T-helper 1 cell (primary cell): Measurements from ENCODE around the gene EEF2.

Experiments
- DNase-seq, 5 donors: peaks; one replicate each; pipeline ENCODE4 v3.0.0-alpha.2; 2012 to 2020
- total RNA-seq, 4 donors: gene quantifications; one replicate each; lab custom pipeline; 2026; lab: John Stamatoyannopoulos, UW

The EEF2 gene
- total RNA-seq: 2,105 to 3,710 (median 2,661) reads per million in 4 donors

DNA sequence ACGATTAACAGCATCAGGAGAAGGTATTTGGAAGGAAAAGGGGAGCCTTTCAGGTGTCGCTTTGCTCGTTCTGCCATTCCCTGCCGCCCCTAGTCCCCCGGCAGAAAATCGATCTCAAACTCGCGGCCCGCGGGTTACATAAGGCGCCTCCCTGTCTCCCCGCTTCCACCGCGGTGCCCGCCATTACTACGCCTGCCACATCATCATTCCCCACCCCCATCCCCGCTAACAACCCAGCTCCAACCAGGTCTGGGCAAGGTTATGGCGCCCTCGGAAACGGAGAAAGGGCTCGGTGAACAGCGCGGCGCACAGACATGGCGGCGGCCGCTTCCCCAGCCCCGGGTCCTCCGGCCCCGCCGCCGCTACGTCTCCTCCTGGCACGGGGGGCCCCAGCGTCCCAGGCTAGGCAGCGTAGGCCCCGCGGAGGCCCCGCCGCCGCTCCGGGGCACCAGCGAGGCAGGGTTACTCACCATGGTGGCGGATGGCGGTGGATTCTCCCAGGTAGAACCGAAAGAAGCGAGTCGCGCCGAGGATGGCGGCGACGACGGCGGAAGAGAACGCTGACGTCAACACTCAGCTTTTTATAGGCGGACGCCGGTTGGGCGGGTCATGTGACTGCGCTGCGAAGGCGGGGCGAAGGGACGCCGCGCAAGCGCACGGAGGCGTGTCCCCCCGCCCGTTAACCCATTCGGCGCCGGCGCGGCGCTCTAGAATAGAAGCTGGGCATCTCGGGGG is at the start of gene EEF2:
Gene EEF2, minus strand, starts transcription at position 556 of the 735 bp plus-strand sequence. Its CDS starts 83 bp downstream, at position 473.
- peak; percentile 79 to 91 (median 88) for DNase-seq

DNA sequence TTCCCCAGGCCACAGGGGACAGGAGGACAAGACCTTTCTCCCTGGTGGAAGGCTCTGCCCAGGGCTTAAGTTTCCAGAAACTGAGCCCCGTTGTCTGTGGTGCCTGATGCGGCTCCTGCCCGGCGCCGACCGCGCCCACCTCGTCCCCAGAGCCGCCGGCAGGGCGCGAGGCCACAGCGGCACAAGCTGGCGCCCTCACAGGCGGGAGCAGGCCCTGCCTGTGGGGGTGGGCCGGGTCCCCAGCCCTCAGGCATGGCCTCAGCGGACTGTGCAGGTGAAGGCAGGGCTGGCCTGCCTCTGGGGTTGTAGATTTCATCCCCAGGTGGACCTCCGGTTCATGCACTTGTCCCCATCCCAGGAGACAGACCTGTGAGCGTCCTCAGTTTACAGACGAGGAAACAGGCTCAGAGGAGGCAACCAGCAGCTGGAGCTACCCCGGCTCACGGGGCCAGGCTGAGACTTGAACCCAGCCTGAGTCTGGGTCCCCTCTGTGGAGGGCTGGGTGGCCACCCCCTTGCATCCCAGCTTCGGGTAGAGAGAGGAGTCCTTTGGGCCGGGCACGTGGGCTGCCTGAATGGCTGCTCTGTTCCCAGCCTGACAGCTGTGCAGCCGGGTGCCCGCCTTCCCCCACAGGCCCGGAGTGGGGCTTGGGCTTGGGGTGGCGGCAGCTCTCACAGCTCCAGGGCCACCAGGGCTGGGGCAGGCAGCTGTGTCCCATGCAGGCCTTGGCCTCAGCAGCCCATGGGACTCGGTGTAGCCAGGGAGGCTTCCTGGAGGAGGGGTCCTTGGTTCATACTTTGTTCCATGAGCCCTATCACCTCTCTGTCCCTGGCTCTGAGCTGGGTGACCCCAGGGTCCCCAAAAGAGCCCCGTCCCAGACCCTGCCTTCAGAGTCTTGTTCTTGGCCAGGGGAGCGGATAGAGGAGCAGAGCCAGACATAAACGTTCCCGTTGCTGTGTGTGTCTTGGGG is 49.1 kb upstream of the EEF2 start:
- DNase-seq: no peak

DNA sequence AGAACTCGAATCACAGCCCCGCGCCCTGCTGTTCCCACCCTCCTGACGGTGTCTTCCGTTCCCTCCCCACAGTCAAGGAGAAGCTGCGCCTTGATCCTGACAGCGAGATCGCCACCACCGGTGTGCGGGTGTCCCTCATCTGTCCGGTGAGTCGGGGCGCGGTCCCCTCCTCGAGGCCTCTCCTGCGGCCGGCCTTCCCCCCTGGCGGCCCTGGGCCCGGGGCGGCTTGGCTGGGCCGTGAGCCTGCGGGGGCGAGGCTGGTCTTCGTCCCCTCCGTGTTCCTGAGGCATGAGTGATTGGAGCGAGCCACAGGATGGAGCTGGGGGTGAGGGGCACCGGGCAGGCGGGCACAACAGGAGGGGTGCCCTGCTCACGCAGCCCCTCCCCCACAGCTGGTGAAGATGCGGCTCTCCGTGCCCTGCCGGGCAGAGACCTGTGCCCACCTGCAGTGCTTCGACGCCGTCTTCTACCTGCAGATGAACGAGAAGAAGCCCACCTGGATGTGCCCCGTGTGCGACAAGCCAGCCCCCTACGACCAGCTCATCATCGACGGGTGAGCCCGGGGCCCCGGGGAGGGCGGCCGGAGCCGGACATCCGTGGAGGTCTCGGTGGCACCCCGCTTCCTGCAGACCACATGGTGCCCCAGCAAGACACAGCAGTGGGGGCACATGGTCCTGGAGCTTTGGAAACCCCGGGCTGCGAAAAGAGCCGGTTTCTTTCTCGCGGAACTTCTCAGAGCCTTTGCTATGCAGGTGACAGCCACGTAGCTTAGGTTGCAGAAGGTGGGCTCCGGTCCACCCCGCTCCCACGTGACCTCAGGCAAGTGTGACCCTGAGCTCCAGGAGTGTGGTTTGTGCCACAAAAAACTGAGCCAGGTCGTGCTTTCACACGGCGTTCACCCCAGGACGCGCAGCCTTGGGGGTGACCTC is 48.0 kb upstream of the EEF2 start:
- no peak for DNase-seq

DNA sequence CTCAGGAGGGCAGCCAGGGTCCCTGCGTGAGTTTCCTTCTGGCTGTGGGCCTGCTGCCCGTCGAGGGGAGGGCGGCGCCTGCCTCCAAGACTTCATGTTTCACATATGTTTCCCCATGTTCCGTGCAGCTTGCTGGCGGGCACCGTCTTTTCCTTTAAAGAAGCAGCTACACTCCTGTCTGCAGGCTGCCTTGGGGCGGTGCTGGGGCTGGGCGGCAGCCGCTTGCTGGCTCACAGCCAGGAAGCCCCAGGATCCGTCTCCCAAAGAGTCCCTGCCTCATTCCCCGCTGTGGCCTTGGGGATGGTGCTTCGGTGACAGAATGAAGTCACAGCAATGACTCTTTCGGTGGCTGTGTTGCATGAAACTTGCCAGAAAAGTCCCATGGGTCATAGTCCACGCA is 47.2 kb upstream of the EEF2 start:
- no peak for DNase-seq

DNA sequence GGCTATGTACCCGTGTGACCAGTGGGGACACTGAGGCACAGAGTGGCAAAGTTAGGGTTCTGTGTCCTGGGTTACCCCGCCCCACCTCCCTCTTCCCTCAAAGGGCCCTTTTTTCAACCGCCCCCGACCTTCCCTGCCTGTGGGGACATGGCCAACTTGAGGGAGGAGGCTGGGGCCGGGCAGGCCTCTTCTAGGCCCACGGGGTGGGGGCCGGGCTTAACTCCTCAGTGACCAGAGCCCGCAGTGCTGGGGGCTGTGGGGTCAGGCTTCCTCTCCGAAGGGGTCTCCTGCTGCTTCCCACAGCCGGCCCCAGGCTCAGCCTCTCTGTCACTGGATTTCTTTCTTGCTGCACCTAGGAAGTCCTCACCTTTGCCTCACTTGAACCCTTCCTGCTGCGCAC is 46.2 kb upstream of the EEF2 start:
- DNase-seq: no peak

DNA sequence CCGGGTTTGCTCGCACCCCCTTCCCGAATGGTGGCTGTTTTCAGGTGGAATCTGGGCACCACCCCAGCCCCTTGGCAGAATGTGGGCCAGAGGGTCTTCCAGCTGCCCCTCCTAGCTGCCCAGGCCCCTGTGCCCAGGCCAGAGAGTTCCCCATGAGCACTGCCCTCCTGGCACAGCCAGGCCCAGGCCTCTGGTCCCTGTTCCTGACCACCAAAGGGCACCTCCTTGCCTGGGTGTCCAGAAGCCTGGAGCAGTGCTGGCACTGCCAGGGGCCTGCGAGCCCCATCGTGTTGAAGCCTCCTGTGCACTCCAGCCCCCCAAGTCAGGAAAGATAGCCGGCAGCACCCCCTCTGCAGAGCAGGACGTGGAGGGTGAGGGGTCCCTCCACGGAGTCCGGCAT is 45.7 kb upstream of the EEF2 start:
- DNase-seq: no peak

DNA sequence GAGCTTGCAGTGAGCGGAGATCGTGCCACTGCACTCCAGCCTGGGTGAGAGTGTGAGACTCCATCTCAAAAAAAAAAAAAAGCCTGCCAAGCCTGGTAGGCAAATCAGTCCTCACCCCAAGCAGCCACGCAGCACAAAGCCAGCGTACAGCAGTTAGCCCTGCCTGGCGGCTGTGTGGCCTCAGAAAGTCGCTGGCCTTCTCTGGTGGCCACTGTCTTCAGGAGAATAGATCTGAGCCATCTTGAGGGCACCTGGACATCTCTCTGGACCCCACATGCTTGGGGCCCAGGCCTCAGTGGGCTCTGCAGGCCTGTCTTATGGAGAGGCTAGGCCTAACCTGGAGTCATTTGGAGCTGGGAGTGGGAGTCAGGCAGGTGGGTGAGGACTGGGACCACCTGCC is 45.3 kb upstream of the EEF2 start:
- DNase-seq: no peak

DNA sequence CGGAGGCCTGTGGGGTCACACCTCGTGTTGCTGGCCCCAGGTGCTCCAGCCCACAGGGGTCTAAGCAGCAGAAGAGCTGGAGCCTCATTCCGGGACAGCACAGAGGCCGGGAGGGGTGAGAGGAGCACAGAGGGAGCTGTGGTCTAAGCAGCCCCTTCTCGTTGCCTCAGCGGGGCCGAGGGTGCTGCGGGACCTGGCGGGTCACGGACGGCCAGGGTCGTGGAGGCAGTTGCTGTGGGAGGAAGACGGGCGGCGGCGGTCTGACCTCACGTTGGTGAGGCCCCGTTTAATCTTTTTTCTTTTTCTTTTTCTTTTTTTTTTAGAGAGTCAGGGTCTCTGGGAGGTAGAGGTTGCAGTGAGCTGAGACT is 44.0 kb upstream of the EEF2 start:
- DNase-seq: no peak

DNA sequence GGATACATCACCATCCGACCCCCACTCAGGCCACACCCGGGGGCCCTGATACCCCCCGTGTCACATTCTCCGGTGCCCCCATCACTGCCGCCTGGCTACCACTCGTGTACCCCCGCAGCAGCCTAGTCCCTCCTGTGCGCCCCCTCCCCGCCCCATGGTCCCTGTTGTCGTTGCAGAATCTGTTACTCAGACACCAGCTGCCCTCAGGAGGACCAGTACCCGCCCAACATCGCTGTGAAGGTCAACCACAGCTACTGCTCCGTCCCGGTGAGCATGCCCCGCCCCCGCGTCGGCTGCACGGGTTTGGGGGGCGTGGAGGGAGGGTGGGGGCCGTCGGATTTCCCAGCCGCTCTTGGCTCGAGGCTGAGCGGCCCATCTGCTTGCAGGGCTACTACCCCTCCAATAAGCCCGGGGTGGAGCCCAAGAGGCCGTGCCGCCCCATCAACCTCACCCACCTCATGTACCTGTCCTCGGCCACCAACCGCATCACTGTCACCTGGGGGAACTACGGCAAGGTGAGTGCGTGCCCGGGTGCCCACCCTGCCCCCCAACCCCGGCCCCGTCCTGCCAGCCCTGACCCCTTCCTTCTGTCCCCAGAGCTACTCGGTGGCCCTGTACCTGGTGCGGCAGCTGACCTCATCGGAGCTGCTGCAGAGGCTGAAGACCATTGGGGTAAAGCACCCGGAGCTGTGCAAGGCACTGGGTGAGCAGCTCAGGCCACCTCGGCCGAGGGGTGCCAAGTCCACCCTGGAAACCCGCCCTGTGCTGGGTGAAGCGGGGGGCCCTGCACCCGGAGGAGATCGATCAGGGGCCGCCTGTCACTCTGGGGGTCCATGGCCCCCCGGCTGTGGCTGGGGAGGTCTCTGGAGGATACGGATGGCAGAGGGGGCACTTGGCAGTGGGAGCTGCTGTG is 43.3 kb upstream of the EEF2 start:
- DNase-seq: no peak

DNA sequence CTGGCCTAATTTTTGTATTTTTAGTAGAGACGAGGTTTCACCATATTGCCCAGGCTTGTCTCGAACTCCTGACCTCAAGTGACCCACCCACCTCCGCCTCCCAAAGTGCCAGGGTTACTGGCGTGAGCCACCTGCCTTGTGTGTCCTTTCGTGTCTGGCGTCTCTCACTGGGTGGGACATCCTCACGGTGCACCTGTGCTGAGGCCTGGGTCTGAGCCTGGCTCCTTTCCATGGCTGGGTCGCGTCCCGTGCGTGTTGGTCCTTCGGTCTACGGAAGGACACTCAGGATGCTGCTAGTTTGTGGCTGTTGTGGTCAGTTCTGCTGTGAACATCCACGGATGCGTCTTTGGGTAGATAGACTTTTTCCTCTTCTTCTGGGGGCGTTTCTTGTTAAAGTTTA is 41.9 kb upstream of the EEF2 start:
- no peak for DNase-seq

DNA sequence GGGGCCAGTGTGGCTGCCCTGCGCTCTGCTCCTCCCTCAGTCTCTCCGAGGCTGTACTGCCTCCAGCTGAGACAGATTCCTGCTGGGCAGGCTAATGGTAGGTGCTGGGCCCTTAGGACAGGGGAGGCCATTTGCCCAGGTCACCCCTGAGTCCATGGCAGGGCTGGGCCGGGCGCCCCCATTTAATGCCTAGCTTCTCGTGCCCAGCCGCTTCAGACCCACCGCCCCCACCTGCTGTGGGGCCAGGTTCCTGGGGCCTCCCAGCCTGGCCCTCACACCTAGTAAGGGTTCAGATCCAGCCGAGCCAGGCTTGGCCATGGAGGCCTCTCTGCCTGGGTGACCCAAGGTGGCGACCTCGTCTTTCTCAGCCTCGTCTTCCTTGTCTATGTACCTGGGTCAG is 40.1 kb upstream of the EEF2 start:
- no peak for DNase-seq

DNA sequence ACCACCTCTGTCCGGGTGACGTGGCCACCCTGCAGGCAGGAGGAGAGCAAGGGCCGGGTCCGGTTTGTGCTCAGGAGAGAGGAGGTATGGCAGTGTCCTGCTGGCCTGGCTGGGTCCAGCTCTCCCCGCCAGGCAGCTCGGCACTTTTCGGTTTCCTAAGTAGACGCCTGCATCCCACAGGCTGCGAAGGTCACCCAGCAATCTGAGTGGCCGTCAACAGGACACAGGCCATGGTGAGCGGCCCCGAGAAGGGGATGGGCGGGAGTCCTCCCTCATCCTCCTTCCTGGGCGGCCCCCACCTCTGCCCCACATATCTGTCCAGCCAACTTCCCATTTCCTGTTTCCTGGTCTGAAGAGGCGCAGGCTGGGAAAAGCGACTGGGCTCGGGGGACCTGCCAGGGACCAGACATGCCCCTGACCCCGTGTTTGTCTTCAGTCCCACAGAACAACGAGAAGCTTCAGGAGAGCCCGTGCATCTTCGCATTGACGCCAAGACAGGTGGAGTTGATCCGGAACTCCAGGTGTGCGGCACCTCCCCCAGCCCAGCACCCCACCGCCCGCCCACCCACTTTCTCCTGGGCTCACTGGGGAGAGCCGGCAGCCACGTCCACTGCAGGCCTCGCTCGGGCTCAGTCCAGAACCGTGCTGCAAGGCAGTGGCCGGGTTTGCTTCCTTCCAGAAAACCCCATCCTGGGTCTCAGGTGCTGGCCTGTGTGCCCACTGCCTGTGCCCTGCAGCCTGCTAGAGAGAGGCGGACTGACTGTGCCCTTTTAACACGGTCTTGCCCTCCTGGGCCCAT is 38.5 kb upstream of the EEF2 start:
- no peak for DNase-seq

DNA sequence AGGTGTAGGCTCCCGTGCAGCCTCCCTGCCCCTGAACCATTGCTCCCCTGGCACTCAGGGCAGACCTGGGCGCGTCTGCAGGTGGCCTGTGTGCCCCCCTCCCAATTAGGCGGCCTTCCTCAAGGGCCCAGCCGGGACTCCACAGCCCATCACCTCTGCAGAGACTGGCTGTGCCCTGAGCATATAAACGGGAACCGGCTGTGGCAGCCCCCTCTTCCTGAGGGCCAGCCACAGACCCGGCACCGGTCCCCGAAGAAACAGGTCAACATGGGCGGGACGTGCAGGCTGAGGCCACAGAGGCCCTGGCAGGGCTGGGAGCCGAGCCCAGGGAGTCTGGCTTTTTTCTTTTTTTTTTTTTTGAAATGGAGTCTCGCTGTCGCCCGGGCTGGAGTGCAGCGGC is 34.3 kb upstream of the EEF2 start:
- DNase-seq: no peak

DNA sequence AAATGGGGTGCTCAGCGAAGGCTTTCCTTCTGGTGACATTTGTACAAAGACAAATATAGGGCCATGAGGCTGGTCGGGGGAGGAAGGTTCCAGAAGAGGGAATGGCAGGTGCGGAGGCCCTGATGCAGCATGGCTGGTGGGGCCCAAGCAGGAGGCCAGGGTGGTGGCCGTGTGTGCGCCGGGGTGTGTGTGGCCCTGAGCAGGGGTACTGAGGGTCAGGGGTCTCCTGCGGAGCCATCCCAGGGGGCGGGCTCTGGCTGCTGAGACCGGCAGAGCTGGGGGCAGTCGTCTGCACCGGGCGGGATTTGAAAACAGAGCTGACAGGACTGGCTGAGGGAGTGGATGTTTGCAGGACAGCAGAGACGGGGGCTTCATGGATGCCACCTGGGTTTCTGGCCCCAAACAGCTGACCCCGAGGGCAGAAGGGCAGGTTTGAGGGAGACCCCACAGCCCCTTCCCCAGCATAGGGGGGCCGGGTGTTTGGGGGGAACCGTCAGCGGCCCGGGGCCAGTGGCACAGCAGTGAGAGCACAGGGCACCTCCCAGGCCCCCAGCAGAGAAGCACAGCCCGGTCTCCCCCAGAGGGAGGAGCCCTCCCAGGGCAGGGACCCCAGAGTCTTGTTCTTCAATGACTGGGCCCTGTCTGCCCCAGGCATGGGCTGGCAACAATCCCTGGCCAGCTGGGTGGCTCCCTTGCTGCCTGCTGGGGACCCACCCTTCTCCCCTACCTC is 33.7 kb upstream of the EEF2 start:
- DNase-seq: no peak

DNA sequence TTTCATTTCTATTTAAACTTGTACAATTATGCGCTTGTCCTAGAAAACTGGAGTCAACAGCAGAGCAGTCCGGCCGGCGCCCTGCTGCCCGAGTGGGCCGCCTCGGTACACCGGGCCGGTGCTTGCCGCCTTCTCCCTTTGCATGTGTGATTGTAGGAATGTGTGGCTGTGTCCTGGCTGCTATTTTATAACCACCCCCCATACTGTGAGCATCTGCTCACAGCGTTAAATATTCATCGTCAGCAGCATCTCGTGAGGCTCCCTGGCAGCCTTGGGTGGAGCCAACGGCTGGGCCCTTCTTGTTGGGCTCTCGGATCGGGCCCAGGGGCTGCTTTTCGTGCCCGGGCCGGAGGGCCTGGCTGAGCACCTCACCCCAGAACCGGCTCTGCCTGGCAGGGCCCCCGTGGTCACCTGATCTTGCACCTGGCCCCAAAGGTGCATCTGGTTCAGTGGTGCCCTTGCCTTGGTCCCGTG is 32.9 kb upstream of the EEF2 start:
- DNase-seq: no peak

DNA sequence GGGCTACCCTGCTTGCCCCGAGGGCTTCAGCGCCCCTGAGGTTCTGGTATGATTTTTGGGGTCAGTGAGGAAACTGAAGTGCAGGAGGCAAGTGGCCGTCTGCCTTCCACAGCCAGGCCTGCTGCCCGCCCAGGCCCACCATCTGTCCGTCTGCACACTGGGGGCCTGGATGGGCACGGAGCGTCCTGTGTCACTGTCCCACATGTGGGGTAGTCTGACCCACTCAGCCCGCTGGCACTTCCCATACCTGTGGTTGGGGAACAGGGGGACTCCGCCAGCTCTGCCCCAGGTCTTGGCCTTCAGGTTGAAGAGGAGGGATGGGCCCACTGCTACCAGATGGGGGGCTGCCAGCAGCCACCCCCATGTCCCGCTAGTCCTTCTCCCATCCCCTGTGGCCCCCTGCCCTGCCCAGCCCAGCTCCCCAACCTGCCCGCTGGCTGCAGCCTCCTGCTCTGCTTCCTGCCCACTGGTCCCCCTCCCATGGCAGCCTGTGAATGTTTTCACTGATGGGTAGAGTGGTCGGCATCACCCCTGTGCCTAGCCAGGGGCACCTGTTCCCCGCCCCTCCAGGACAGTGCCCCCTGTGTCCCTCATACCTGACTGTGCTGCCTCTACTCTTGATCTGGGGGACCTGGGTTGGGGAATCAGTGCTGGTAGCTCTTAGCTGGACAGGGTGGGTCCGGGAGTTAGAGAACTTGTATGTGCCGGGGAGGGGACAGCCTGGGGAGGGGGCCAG is 31.8 kb upstream of the EEF2 start:
- DNase-seq: no peak

DNA sequence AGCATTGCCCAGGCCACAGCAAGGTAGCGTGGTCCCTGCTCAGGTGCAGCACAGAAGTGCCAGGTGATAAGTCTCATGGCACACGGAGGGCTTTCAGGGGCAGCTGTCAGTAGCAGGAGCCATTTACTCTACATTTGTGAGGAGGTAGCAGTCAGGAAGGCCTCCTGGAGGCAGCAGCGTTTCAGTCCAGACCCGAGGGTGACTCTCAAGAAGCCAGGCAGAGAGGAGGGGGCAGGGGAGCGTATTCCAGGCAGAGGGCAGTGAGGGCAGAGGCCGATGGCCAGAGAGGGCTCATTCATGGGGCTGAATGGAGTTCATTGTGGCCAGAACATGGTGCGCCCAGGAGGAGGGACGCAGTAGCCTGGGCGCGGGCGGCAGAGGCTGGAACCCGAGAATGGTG is 31.2 kb upstream of the EEF2 start:
- DNase-seq: no peak

DNA sequence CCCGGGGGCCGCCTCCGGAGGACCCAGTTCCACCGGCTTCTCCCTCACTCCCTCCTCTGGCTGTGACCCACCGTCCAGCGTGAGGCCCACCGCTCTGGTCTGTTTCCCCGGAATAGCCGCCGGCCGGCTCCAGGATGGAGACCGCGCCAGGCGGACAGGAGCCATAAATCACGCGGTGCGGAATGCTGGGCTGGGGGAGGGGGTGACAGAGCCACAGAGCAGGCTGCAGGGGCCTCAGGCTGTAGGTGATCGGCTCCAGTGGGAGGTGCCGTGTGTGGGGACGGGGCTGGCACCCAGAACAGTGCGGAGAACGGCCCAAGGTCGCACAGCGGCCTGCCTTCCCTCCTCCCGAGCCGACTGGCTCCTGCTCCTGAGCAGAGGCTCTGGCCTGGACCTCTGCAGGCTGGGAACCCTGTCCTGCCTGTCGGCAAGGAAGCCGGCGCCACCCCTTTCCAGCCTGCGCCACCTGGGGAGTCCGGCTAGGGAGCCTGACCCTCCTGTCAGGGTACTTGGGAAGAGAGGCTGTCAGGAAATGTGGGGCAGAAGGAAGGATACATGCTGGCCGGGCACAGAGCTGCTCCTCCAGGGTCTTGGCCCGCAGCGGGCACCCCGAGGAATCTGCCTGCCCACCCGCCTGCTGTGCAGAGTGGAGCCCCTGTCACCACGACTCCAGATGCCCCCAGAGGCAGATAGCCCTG is 30.6 kb upstream of the EEF2 start:
- DNase-seq: no peak
